ENCODE results near the gene DYNLT5.

- TF ChIP-seq CTCF (tag by site-specific recombination; IDR thresholded peaks at IDR 0.05) (no peak), ZNF48 (tag by site-specific recombination; IDR thresholded peaks at IDR 0.05) (no peak), ZNF449 (tag by site-specific recombination; IDR thresholded peaks at IDR 0.05) (no peak), BCL11B (tag by site-specific recombination; IDR thresholded peaks at IDR 0.05; ENCODE audit: low read depth) (no peak), ZNF114 (tag by site-specific recombination; IDR thresholded peaks at IDR 0.05) (no peak), ZNF776 (tag by site-specific recombination; IDR thresholded peaks at IDR 0.05; ENCODE audit: borderline replicate concordance) (no peak), ZNF624 (tag by site-specific recombination; IDR thresholded peaks at IDR 0.05) (no peak), ZNF621 (tag by site-specific recombination; IDR thresholded peaks at IDR 0.05) (no peak), ZNF2 (tag by site-specific recombination; IDR thresholded peaks at IDR 0.05) (no peak), HOXA7 (CRISPR knock-in tag; IDR thresholded peaks at IDR 0.05; ENCODE audit: borderline replicate concordance) (no peak), SP2 (tag by site-specific recombination; IDR thresholded peaks at IDR 0.05) (no peak), TCF7L2 (IDR thresholded peaks at IDR 0.05; ENCODE audit: borderline replicate concordance, low read depth, low read length) (no peak)
- TF ChIP-seq, protein P1, sequence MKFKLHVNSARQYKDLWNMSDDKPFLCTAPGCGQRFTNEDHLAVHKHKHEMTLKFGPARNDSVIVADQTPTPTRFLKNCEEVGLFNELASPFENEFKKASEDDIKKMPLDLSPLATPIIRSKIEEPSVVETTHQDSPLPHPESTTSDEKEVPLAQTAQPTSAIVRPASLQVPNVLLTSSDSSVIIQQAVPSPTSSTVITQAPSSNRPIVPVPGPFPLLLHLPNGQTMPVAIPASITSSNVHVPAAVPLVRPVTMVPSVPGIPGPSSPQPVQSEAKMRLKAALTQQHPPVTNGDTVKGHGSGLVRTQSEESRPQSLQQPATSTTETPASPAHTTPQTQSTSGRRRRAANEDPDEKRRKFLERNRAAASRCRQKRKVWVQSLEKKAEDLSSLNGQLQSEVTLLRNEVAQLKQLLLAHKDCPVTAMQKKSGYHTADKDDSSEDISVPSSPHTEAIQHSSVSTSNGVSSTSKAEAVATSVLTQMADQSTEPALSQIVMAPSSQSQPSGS (tag by site-specific recombination; IDR thresholded peaks at IDR 0.05; ENCODE audit: low read depth) = no peak
Measured at GRCh38 chr1:66774438-66774837, 22.2 kb downstream of the DYNLT5 start.

Data from HEK293 (cell line).